Tibial nerve (tissue), 4 donors: ENCODE results near the gene PIGR. TPM values are rescaled to one million over a fixed set of nuclear protein-coding genes. Genes with fewer than 3 reads are reported as not detected.

Source experiments
- DNase-seq, 2 donors: peaks; one replicate each; pipeline ENCODE4 v3.0.0-alpha.2; 2019; ENCODE audit warnings: low spot score in 2 of 2
- H3K27ac ChIP-seq, 4 donors: fragments of 200-600 bp; sonication (generic) in 3 of 4; one replicate each; pipeline ENCODE4 v1.5.1; 2017 to 2019; ENCODE audit warnings: mild to moderate bottlenecking in 1 of 4
- H3K27me3 ChIP-seq, 2 donors: fragments of 200-600 bp; sonication (generic) in 1 of 2; one replicate each; pipeline versions ENCODE4 v1.5.1 to v1.6.0; 2017 to 2019
- H3K36me3 ChIP-seq, 3 donors: fragments of 200-600 bp; sonication (generic); one replicate each; pipeline ENCODE4 v1.5.1; 2018 to 2019
- H3K4me1 ChIP-seq, 4 donors: fragments of 200-600 bp; sonication (generic) in 3 of 4; one replicate each; pipeline ENCODE4 v1.5.1; 2017 to 2019
- H3K4me3 ChIP-seq, 4 donors: fragments of 200-600 bp; sonication (generic) in 3 of 4; one replicate each; pipeline ENCODE4 v1.5.1; 2017 to 2019; ENCODE audit warnings: mild to moderate bottlenecking in 1 of 4, moderate library complexity in 1 of 4
- H3K9me3 ChIP-seq, 4 donors: fragments of 200-600 bp; sonication (generic) in 3 of 4; one replicate each; pipeline ENCODE4 v1.5.1; 2017 to 2019
- CTCF ChIP-seq, 5 experiments: fragments of 200-600 bp in 3 of 5; fragments of 450-650 bp in 2 of 5; sonication (generic) in 3 of 5; IDR thresholded peaks; one replicate each; pipeline ENCODE4 v1.5.1; 2016 to 2019; ENCODE audit warnings: antibody characterized with exemption in 5 of 5, mild to moderate bottlenecking in 3 of 5, moderate library complexity in 2 of 5
- EP300 ChIP-seq, 2 donors: sonication (generic); formaldehyde crosslinking; IDR thresholded peaks; one replicate each; pipeline ENCODE4 v1.6.1; 2017; ENCODE audit warnings: antibody characterized with exemption in 2 of 2, mild to moderate bottlenecking in 1 of 2
- POLR2A ChIP-seq, 2 donors: fragments of 450-650 bp; IDR thresholded peaks; one replicate each; pipeline ENCODE4 v1.6.1; 2017; ENCODE audit warnings: antibody characterized with exemption in 2 of 2, mild to moderate bottlenecking in 2 of 2, moderate library complexity in 2 of 2
- WGBS, 2 donors: methylation state at CpG; one replicate each; pipeline ENCODE4 v1.1.5; 2018; 5-methylcytosine and 5-hydroxymethylcytosine counted together
- total RNA-seq, 4 donors: library from RNA; depleted of rRNA; stranded (reverse); fragments of >200 nt; gene quantifications; one replicate each; pipeline ENCODE4 v1.1.0, GENCODE V29; 2016

Gene PIGR
- total RNA-seq, 4 donors from 2014 or later, result 0.22 TPM; not detected in 3

DNA sequence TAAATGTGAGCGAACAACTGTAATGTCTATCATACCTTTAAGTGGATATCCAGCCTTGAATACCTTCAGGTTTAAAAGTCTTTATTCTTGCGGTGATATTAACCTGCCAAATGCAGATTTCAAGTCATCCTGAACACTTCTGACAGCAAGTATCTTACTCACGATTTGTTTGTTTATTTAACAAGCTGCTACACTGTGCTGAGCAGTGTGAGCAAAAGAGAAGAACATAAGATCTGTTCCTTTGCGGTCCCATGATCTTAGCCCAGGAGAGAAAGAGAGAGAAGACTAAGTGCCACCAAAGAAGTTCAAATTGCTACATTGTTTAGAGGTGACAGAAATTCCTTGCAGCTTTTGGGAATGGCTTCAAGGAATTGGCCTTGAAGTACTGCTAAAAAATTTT, 58.6 kb downstream of the PIGR start:
- H3K27ac ChIP-seq, result no peak overlapping the region
- no peaks in the 10 kb centered on the region for H3K9me3 ChIP-seq
- H3K36me3 ChIP-seq, result no peaks in the 10 kb centered on the region
- no peak for TF ChIP-seq EP300 (IDR thresholded peaks at IDR 0.05)
- TF ChIP-seq POLR2A (IDR thresholded peaks at IDR 0.05), result no peak
- TF ChIP-seq CTCF (IDR thresholded peaks at IDR 0.05), result no peak
- no peak overlapping the region for H3K4me3 ChIP-seq
- 67 to 80% methylated on average over 4 of the region's 4 CpGs for WGBS, 2 donors
- no peak for DNase-seq
- H3K27me3 ChIP-seq, result peaks cover 0 to 13% of the 10 kb centered on the region in 2 donors
- no peaks in the 10 kb centered on the region for H3K4me1 ChIP-seq

GRCh38 chr1:206886831-206887230, 59.4 kb downstream of the PIGR start:
- TF ChIP-seq EP300 (IDR thresholded peaks at IDR 0.05), result no peak
- TF ChIP-seq CTCF (IDR thresholded peaks at IDR 0.05), result no peak
- TF ChIP-seq POLR2A (IDR thresholded peaks at IDR 0.05), result no peak
- Histone ChIP-seq H3K4me1 (no peaks in the 10 kb centered on the region), H3K9me3 (no peaks in the 10 kb centered on the region), H3K27ac (no peak overlapping the region), H3K4me3 (no peak overlapping the region), H3K27me3 (peaks cover 0 to 13% of the 10 kb centered on the region in 2 donors), H3K36me3 (no peaks in the 10 kb centered on the region)
- no peak for DNase-seq
- 88 to 92% methylated on average over 1 of the region's 1 CpG for WGBS, 2 donors

DNA sequence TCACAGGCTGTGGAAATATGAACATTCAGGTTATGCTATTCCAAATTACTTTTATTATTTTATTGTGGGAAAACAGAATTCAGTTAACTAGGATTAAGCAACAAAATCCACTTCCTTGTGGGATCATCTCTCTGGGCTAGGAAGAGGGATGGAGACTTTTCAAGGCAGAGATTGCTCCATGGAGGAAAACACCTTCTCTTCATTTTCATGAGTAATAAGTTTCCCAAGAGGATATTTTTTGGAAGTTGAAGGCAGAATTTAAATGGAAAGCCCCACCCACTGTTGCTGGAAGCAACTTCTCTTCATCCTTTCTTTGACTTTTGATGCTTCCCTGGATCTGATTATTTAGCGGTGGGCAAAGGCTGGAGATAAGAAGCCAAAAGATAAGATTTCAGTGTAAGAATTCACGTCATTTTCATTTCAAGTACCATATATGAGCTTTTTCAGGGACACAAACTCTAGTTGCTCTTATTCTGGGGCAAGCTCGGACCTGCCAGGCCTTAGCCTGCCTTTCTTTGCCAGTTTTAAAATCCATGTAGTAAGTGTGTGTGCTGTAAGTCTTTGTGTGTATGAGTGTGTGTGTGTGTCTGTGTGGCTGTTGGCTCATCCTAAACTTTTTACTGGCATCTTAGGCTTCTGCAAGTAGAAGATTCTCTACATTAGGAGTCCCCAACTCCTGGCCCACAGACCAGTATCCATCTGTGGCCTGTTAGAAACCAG, 60.8 kb downstream of the PIGR start:
- DNase-seq, result no peak
- no peak for TF ChIP-seq EP300 (IDR thresholded peaks at IDR 0.05)
- no peak for TF ChIP-seq POLR2A (IDR thresholded peaks at IDR 0.05)
- no peak for TF ChIP-seq CTCF (IDR thresholded peaks at IDR 0.05)
- no peaks in the 10 kb centered on the region for H3K4me1 ChIP-seq
- no peaks in the 10 kb centered on the region for H3K9me3 ChIP-seq
- no peaks in the 10 kb centered on the region for H3K36me3 ChIP-seq
- peaks cover 0 to 11% of the 10 kb centered on the region in 2 donors for H3K27me3 ChIP-seq
- H3K27ac ChIP-seq, result no peak overlapping the region
- no peak overlapping the region for H3K4me3 ChIP-seq
- WGBS, 2 donors, result 83 to 86% methylated on average over 3 of the region's 3 CpGs

GRCh38 chr1:206883876-206884275, 62.4 kb downstream of the PIGR start:
- DNase-seq, result no peak
- H3K4me3 ChIP-seq, result no peak overlapping the region
- WGBS, 2 donors, result 86 to 94% methylated on average over 2 of the region's 2 CpGs
- H3K27me3 ChIP-seq, result peaks cover 0 to 2% of the 10 kb centered on the region in 2 donors
- peaks cover 0 to 7% (median 0%) of the 10 kb centered on the region in 4 donors for H3K9me3 ChIP-seq
- H3K27ac ChIP-seq, result no peak overlapping the region
- no peaks in the 10 kb centered on the region for H3K36me3 ChIP-seq
- TF ChIP-seq EP300 (IDR thresholded peaks at IDR 0.05) (no peak), CTCF (IDR thresholded peaks at IDR 0.05) (no peak), POLR2A (IDR thresholded peaks at IDR 0.05) (no peak)
- H3K4me1 ChIP-seq, result no peaks in the 10 kb centered on the region

GRCh38 chr1:206883160-206883559, 63.1 kb downstream of the PIGR start:
- Histone ChIP-seq H3K36me3 (no peaks in the 10 kb centered on the region), H3K27ac (no peak overlapping the region), H3K4me3 (no peak overlapping the region), H3K9me3 (peaks cover 0 to 14% (median 3%) of the 10 kb centered on the region in 4 donors), H3K27me3 (no peaks in the 10 kb centered on the region), H3K4me1 (no peaks in the 10 kb centered on the region)
- WGBS, 2 donors, result 86 to 97% methylated on average over 1 of the region's 1 CpG
- no peak for TF ChIP-seq CTCF (IDR thresholded peaks at IDR 0.05)
- TF ChIP-seq POLR2A (IDR thresholded peaks at IDR 0.05), result no peak
- TF ChIP-seq EP300 (IDR thresholded peaks at IDR 0.05), result no peak
- no peak for DNase-seq
